Measurements from ENCODE around the gene ZNF561. TPM values are rescaled to one million over a fixed set of nuclear protein-coding genes. Genes with fewer than 3 reads are reported as not detected.
"Not testable (repeated sequence)": the region's sequence is repeated elsewhere in the genome, so short reads cannot be mapped to it uniquely, and the experiment has no call there.

ZNF561 gene
- total RNA-seq, 2 donors from 2014 or later = 13.6 to 15.2 TPM

- no peak for DNase-seq (ENCODE audit: low spot score)
Observed at GRCh38 chr19:9597027-9597426, 24.0 kb downstream of the ZNF561 start.

DNA sequence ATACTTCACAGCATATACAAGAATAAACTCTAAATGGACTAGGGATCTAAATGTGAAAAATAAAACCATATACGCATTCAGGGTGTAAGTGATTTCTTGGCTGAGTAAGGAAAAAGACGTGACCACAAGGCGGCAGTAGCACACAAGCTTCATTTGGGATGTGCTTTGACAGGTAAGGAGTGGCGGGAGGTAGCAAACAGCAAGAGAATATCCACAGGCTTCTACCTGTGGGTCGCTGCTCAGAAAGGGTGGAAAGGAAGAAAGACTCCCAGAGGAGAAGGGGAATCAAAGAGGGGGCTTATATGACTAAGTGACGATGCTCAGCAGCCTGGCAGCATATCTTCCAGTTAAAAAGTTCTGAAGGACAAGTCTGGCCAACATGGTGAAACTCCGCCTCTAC lies 34.3 kb downstream of the ZNF561 start:
- DNase-seq (ENCODE audit: low spot score) = peak; percentile 60

More at GRCh38 chr19:9597027-9597426, 24.0 kb downstream of the ZNF561 start:
- TF ChIP-seq, protein P1, sequence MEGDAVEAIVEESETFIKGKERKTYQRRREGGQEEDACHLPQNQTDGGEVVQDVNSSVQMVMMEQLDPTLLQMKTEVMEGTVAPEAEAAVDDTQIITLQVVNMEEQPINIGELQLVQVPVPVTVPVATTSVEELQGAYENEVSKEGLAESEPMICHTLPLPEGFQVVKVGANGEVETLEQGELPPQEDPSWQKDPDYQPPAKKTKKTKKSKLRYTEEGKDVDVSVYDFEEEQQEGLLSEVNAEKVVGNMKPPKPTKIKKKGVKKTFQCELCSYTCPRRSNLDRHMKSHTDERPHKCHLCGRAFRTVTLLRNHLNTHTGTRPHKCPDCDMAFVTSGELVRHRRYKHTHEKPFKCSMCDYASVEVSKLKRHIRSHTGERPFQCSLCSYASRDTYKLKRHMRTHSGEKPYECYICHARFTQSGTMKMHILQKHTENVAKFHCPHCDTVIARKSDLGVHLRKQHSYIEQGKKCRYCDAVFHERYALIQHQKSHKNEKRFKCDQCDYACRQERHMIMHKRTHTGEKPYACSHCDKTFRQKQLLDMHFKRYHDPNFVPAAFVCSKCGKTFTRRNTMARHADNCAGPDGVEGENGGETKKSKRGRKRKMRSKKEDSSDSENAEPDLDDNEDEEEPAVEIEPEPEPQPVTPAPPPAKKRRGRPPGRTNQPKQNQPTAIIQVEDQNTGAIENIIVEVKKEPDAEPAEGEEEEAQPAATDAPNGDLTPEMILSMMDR (IDR thresholded peaks at IDR 0.05) = no peak
- Histone ChIP-seq H3K27me3 (no peaks in the 10 kb centered on the region), H3K4me1 (no peaks in the 10 kb centered on the region), H3K4me3 (no peak overlapping the region), H3K36me3 (no peaks in the 10 kb centered on the region), H3K27ac (no peak overlapping the region), H3K9me3 (peaks cover 0 to 16% of the 10 kb centered on the region in 2 donors)

GRCh38 chr19:9584073-9584833 lies 36.8 kb downstream of the ZNF561 start, which contains the start of gene ZNF121:
TSS of gene ZNF121 (minus strand) at chr19:9584504. CDS start at chr19:9568097, 16,407 bp downstream.
- Histone ChIP-seq H3K4me3 (peak within 1 kb of the TSS; percentile 73 to 82), H3K27ac (peak within 1 kb of the TSS; percentile 92 to 97), H3K36me3 (peaks cover 2% of the 10 kb centered on the region), H3K9me3 (no peaks in the 10 kb centered on the region), H3K27me3 (no peaks in the 10 kb centered on the region), H3K4me1 (peaks cover 0 to 31% of the 10 kb centered on the region in 2 donors)
- TF ChIP-seq, protein P1 (IDR thresholded peaks at IDR 0.05) = peak in 1 of 2 donors; percentile 21
- peak; percentile 85 for DNase-seq (ENCODE audit: low spot score)

More for the DNA sequence above, 34.3 kb downstream of the ZNF561 start:
- Histone ChIP-seq H3K27me3 (no peaks in the 10 kb centered on the region), H3K4me1 (peaks cover 0 to 20% of the 10 kb centered on the region in 2 donors), H3K4me3 (no peak overlapping the region), H3K9me3 (no peaks in the 10 kb centered on the region), H3K36me3 (no peaks in the 10 kb centered on the region), H3K27ac (no peak overlapping the region)
- TF ChIP-seq, protein P1 (IDR thresholded peaks at IDR 0.05) = peak; percentile 40 to 66

GRCh38 chr19:9582081-9582725 lies 38.8 kb downstream of the ZNF561 start:
- H3K4me1 ChIP-seq = peaks cover 0 to 31% of the 10 kb centered on the region in 2 donors
- not testable (repeated sequence) for H3K27me3 ChIP-seq; H3K36me3 ChIP-seq; H3K27ac ChIP-seq; DNase-seq (ENCODE audit: low spot score); H3K4me3 ChIP-seq
- H3K9me3 ChIP-seq = peaks cover 0 to 15% of the 10 kb centered on the region in 2 donors

DNA sequence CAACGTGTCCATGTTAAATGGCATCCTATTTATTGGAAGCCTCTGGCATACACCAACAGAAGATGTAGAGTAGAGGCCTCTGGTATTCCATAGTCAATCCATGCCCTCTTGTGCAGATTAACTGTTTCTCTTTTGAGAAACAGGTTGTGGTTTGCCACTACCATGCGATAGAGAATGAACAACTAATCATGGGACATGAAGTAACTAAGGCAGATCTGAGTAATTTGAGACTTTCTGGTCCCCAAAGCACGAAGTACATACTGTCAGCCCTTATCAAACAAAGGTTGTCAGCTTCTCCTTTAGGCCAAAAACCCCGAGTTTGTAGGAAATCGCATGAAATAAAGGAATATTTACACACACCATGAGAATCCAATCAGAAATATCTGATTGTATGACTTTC lies 40.3 kb downstream of the ZNF561 start:
- H3K4me1 ChIP-seq = peaks cover 0 to 31% of the 10 kb centered on the region in 2 donors
- TF ChIP-seq, protein P1 (IDR thresholded peaks at IDR 0.05) = no peak
- H3K9me3 ChIP-seq = peaks cover 0 to 29% of the 10 kb centered on the region in 2 donors
- H3K4me3 ChIP-seq = no peak overlapping the region
- DNase-seq (ENCODE audit: low spot score) = no peak
- H3K27me3 ChIP-seq = no peaks in the 10 kb centered on the region
- no peak overlapping the region for H3K27ac ChIP-seq
- peaks cover 5% of the 10 kb centered on the region for H3K36me3 ChIP-seq

DNA sequence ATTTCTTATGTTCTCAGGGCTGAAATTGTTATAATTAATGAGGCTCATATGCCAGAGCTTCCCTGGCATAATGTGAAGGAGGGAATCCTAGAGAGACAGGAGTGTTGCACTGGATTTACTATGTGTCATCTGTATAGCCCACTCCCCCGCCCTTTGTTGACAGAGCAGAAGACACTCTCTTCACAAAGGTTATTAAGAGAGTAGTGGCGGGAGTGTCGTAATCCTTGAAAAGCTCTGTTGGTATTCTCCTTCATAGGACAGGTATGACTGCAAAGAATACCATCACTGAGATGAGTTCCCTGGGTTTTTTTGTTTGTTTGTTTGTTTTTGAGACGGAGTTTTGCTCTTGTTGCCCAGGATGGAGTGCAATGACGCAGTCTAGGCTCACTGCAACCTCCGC lies 50.8 kb downstream of the ZNF561 start:
- Histone ChIP-seq H3K4me3 (no peak overlapping the region), H3K27ac (no peak overlapping the region), H3K4me1 (no peaks in the 10 kb centered on the region), H3K36me3 (peaks cover 45% of the 10 kb centered on the region), H3K9me3 (peaks cover 31 to 98% of the 10 kb centered on the region in 2 donors), H3K27me3 (no peaks in the 10 kb centered on the region)
- TF ChIP-seq, protein P1 (IDR thresholded peaks at IDR 0.05) = no peak
- no peak for DNase-seq (ENCODE audit: low spot score)

Data from right atrium auricular region (tissue), 2 donors.